ENCODE data around the gene BHLHE41. TPM values are rescaled to one million over a fixed set of nuclear protein-coding genes. Genes with fewer than 3 reads are reported as not detected.
A peak's percentile ranks its signal among the peaks of the same experiment; 100 is the strongest.

BHLHE41 gene
- total RNA-seq, 1 experiment from 2014 or later = 147 TPM

GRCh38 chr12:26090836-26091510 lies 33.9 kb downstream of the BHLHE41 start:
- DNase-seq (ENCODE audit: low read depth, low spot score) (no peak), ATAC-seq (peak; percentile 82)
- BruUV-seq (replicated peaks) = no TSS peak
- ChIA-PET POLR2A (no interaction called here), CTCF (interaction anchor here (0.7 to 1.5 kb wide), 4 partner anchors 21 to 655 kb away, joined by 3 to 5 read pairs (median 4); no protein-coding TSS in a partner anchor)
- intact Hi-C loops (cut with micrococcal nuclease; ENCODE audit: unreplicated experiment) (no loop called here), in situ Hi-C loops (cut with HindIII; ENCODE audit: low pct_unique_long_range_greater_than_20kb, low sequenced_read_pairs) (no loop called here)
- no peaks in the 10 kb centered on the region for H3K9me3 ChIP-seq (ENCODE audit: control insufficient read depth, insufficient read depth, low read depth, low read length)
- H3K4me3 ChIP-seq (ENCODE audit: low read depth in 2 of 2, low read length in 2 of 2) = no peak overlapping the region
- H3K27ac ChIP-seq (ENCODE audit: low read length) = peak overlapping the region; percentile 58
- no peak for TF ChIP-seq SIN3A (IDR thresholded peaks at IDR 0.05; ENCODE audit: borderline replicate concordance, insufficient read depth, low read depth, low read length)
- TF ChIP-seq POLR2AphosphoS5 (IDR thresholded peaks at IDR 0.05; ENCODE audit: low read depth, low read length) = no peak
- TF ChIP-seq REST (IDR thresholded peaks at IDR 0.05; ENCODE audit: insufficient read depth in 1 of 2, low read depth in 2 of 2, low read length in 1 of 2) = no peak
- peak; percentile 81 for TF ChIP-seq TCF7L2 (IDR thresholded peaks at IDR 0.05; ENCODE audit: low read depth, low read length)
- peaks cover 23% of the 10 kb centered on the region for H3K4me1 ChIP-seq (ENCODE audit: control insufficient read depth, insufficient read depth, low read length)
- no peaks in the 10 kb centered on the region for H3K27me3 ChIP-seq (ENCODE audit: control insufficient read depth, insufficient read depth, low read length)
- no peaks in the 10 kb centered on the region for H3K36me3 ChIP-seq (ENCODE audit: control insufficient read depth, insufficient read depth, low read length)

GRCh38 chr12:26088998-26089397 lies 35.8 kb downstream of the BHLHE41 start:
- Histone ChIP-seq H3K9me3 (ENCODE audit: control insufficient read depth, insufficient read depth, low read depth, low read length) (no peaks in the 10 kb centered on the region), H3K4me3 (ENCODE audit: low read depth in 2 of 2, low read length in 2 of 2) (no peak overlapping the region), H3K4me1 (ENCODE audit: control insufficient read depth, insufficient read depth, low read length) (peaks cover 18% of the 10 kb centered on the region), H3K27ac (ENCODE audit: low read length) (peak overlapping the region; percentile 2; the same call in 1 of the 2 replicates), H3K36me3 (ENCODE audit: control insufficient read depth, insufficient read depth, low read length) (no peaks in the 10 kb centered on the region), H3K27me3 (ENCODE audit: control insufficient read depth, insufficient read depth, low read length) (no peaks in the 10 kb centered on the region)
- POLR2A ChIA-PET = no interaction called here
- no TSS peak for BruUV-seq (replicated peaks)
- ATAC-seq = no peak
- no peak for DNase-seq (ENCODE audit: low read depth, low spot score)
- in situ Hi-C loops (cut with HindIII; ENCODE audit: low pct_unique_long_range_greater_than_20kb, low sequenced_read_pairs) (no loop called here), intact Hi-C loops (cut with micrococcal nuclease; ENCODE audit: unreplicated experiment) (loop anchor here (5.0 kb wide), 1 partner anchor 172 kb away; no protein-coding TSS in a partner anchor)
- CTCF ChIA-PET = no interaction called here
- TF ChIP-seq CTCF (IDR thresholded peaks at IDR 0.05) (no peak), REST (IDR thresholded peaks at IDR 0.05; ENCODE audit: insufficient read depth in 1 of 2, low read depth in 2 of 2, low read length in 1 of 2) (no peak), TCF7L2 (IDR thresholded peaks at IDR 0.05; ENCODE audit: low read depth, low read length) (no peak), POLR2AphosphoS5 (IDR thresholded peaks at IDR 0.05; ENCODE audit: low read depth, low read length) (no peak)

All from Panc1 (cell line).